ENCODE results near the gene LTN1. TPM values are rescaled to one million over a fixed set of nuclear protein-coding genes. Genes with fewer than 3 reads are reported as not detected.

The LTN1 gene
- total and polyA plus RNA-seq, 4 donors: 17.0 to 59.8 (median 26.8) TPM

- Histone ChIP-seq H3K9me3 (ENCODE audit: control insufficient read depth, insufficient read depth, low read length) (no peaks in the 10 kb centered on the region), H3K27me3 (ENCODE audit: control insufficient read depth, insufficient read depth, low read length) (no peaks in the 10 kb centered on the region), H3K4me3 (ENCODE audit: low read depth, low read length) (no peak overlapping the region), H3K4me1 (ENCODE audit: control insufficient read depth, insufficient read depth, low read length) (no peaks in the 10 kb centered on the region), H3K36me3 (ENCODE audit: control insufficient read depth, insufficient read depth, low read length) (no peaks in the 10 kb centered on the region), H3K27ac (ENCODE audit: low read depth, low read length) (no peak overlapping the region)
- no peak for DNase-seq (ENCODE audit: low read depth in 4 of 6, low spot score in 6 of 6)
- WGBS (ENCODE audit: insufficient coverage): no CpG with 5 or more reads among the region's 2 CpGs
Observed at GRCh38 chr21:28913071-28913470, 79.6 kb downstream of the LTN1 start.

DNA sequence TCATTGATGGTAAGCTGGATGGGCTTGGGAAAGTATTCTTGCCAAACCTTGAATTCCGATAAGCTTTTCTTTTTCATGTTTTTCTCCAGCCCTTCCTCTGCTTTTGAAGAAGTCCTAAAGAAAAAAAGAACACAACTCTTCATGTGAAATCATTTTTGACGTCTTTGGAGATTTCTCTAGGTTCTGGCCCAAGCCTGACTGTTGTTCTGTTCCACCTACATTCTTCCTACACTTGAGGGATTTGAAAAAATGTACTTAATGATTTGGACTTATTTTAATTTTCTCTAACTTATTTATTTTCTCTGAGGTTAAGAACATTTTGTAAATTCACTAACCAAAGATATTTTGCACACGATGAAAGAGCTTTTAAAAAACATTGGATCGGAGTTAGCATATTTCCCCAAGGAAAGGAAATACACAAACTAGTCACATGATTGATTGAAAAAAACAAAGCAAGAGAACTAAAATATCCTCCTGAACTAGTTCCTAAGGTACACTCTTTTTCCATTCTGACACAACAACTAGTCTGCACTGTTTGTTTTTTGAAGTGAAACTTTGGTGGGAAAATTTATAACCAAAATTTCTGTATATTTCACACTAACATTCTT lies 82.3 kb downstream of the LTN1 start:
- Histone ChIP-seq H3K36me3 (ENCODE audit: control insufficient read depth, insufficient read depth, low read length) (no peaks in the 10 kb centered on the region), H3K9me3 (ENCODE audit: control insufficient read depth, insufficient read depth, low read length) (no peaks in the 10 kb centered on the region), H3K27ac (ENCODE audit: low read depth, low read length) (no peak overlapping the region), H3K4me3 (ENCODE audit: low read depth, low read length) (no peak overlapping the region), H3K27me3 (ENCODE audit: control insufficient read depth, insufficient read depth, low read length) (no peaks in the 10 kb centered on the region), H3K4me1 (ENCODE audit: control insufficient read depth, insufficient read depth, low read length) (no peaks in the 10 kb centered on the region)
- DNase-seq (ENCODE audit: low read depth in 4 of 6, low spot score in 6 of 6): no peak
- WGBS (ENCODE audit: insufficient coverage): 80% methylated on average over 1 of the region's 4 CpGs

DNA sequence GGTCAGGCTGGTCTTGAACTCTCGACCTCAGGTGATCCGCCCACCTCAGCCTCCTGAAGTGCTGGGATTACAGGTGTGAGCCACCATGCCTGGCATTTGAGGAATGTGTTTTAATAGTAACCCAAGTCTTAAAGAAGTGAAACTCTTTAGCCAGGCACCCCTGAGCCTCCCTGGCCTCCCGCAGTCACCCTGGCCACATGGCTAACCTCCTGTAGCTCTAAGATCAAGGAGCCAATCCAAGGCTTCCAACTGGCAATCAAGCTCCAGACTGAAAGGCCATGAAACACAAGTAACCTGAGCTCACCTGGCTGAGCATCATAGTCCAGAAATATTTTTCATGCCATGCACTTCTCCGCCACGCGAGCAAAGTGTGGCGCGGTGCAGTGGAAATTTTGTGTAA lies 84.3 kb downstream of the LTN1 start:
- H3K4me1 ChIP-seq (ENCODE audit: control insufficient read depth, insufficient read depth, low read length): no peaks in the 10 kb centered on the region
- 100% methylated on average over 2 of the region's 8 CpGs for WGBS (ENCODE audit: insufficient coverage)
- no peak for DNase-seq (ENCODE audit: low read depth in 4 of 6, low spot score in 6 of 6)
- no peaks in the 10 kb centered on the region for H3K27me3 ChIP-seq (ENCODE audit: control insufficient read depth, insufficient read depth, low read length)
- H3K36me3 ChIP-seq (ENCODE audit: control insufficient read depth, insufficient read depth, low read length): no peaks in the 10 kb centered on the region
- H3K4me3 ChIP-seq (ENCODE audit: low read depth, low read length): no peak overlapping the region
- H3K9me3 ChIP-seq (ENCODE audit: control insufficient read depth, insufficient read depth, low read length): no peaks in the 10 kb centered on the region
- H3K27ac ChIP-seq (ENCODE audit: low read depth, low read length): no peak overlapping the region

DNA sequence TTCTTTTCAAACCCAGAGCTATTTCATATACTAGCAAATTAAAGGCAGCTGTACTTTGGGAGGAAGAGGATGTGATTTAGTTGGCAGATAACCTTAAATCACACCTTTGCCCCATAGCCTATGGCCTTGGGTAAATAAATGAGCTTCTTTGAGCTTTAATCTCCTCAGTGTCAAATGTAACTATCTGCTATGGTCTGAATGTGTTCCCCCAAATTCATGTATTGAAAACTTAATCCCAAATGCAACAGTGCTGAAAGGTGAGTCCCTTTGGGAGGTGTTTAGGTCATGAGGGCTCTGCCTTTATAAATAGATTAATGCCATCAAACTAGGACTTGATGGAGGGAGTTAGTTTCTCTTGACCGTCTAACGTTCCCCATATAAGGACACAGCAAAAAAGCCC lies 85.8 kb downstream of the LTN1 start:
- H3K36me3 ChIP-seq (ENCODE audit: control insufficient read depth, insufficient read depth, low read length): no peaks in the 10 kb centered on the region
- WGBS (ENCODE audit: insufficient coverage): no CpG with 5 or more reads among the region's 2 CpGs
- H3K27ac ChIP-seq (ENCODE audit: low read depth, low read length): no peak overlapping the region
- no peaks in the 10 kb centered on the region for H3K27me3 ChIP-seq (ENCODE audit: control insufficient read depth, insufficient read depth, low read length)
- no peaks in the 10 kb centered on the region for H3K4me1 ChIP-seq (ENCODE audit: control insufficient read depth, insufficient read depth, low read length)
- no peak overlapping the region for H3K4me3 ChIP-seq (ENCODE audit: low read depth, low read length)
- no peaks in the 10 kb centered on the region for H3K9me3 ChIP-seq (ENCODE audit: control insufficient read depth, insufficient read depth, low read length)
- DNase-seq (ENCODE audit: low read depth in 4 of 6, low spot score in 6 of 6): no peak

GRCh38 chr21:28906236-28906635 lies 86.4 kb downstream of the LTN1 start:
- Histone ChIP-seq H3K4me1 (ENCODE audit: control insufficient read depth, insufficient read depth, low read length) (no peaks in the 10 kb centered on the region), H3K9me3 (ENCODE audit: control insufficient read depth, insufficient read depth, low read length) (no peaks in the 10 kb centered on the region), H3K4me3 (ENCODE audit: low read depth, low read length) (no peak overlapping the region), H3K36me3 (ENCODE audit: control insufficient read depth, insufficient read depth, low read length) (no peaks in the 10 kb centered on the region), H3K27ac (ENCODE audit: low read depth, low read length) (no peak overlapping the region), H3K27me3 (ENCODE audit: control insufficient read depth, insufficient read depth, low read length) (no peaks in the 10 kb centered on the region)
- DNase-seq (ENCODE audit: low read depth in 4 of 6, low spot score in 6 of 6): no peak
- 83% methylated on average over 1 of the region's 1 CpG for WGBS (ENCODE audit: insufficient coverage)

- H3K9me3 ChIP-seq (ENCODE audit: control insufficient read depth, insufficient read depth, low read length): no peaks in the 10 kb centered on the region
- no peaks in the 10 kb centered on the region for H3K4me1 ChIP-seq (ENCODE audit: control insufficient read depth, insufficient read depth, low read length)
- 50% methylated on average over 1 of the region's 1 CpG for WGBS (ENCODE audit: insufficient coverage)
- no peaks in the 10 kb centered on the region for H3K27me3 ChIP-seq (ENCODE audit: control insufficient read depth, insufficient read depth, low read length)
- H3K4me3 ChIP-seq (ENCODE audit: low read depth, low read length): no peak overlapping the region
- DNase-seq (ENCODE audit: low read depth in 4 of 6, low spot score in 6 of 6): no peak
- H3K27ac ChIP-seq (ENCODE audit: low read depth, low read length): no peak overlapping the region
- no peaks in the 10 kb centered on the region for H3K36me3 ChIP-seq (ENCODE audit: control insufficient read depth, insufficient read depth, low read length)
Observed at GRCh38 chr21:28904961-28905435, 87.7 kb downstream of the LTN1 start.

- H3K4me3 ChIP-seq (ENCODE audit: low read depth, low read length): no peak overlapping the region
- WGBS (ENCODE audit: insufficient coverage): 96% methylated on average over 18 of the region's 18 CpGs
- no peaks in the 10 kb centered on the region for H3K4me1 ChIP-seq (ENCODE audit: control insufficient read depth, insufficient read depth, low read length)
Observed at GRCh38 chr21:28903448-28903847, 89.2 kb downstream of the LTN1 start.

DNA sequence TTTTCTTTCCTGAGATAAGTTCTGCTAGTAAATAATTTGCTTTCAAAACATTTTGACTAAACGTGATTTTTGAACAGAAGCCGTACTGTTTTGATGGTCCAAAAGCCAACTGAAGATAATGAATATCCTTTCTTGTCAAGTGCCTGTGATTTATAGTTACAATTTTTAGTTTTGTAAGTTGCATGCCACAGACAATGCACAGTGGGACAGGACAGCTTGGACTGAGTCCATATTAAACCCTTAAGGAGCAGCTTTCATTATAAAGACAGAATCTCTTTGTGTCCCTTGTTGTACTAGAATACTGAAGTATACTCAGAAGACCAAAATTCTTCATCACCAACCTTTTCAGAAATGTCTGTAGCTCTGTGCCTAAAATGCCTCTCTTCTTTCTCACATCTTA lies 92.2 kb downstream of the LTN1 start:
- DNase-seq (ENCODE audit: low read depth in 4 of 6, low spot score in 6 of 6): no peak
- no peaks in the 10 kb centered on the region for H3K9me3 ChIP-seq (ENCODE audit: control insufficient read depth, insufficient read depth, low read length)
- H3K27me3 ChIP-seq (ENCODE audit: control insufficient read depth, insufficient read depth, low read length): no peaks in the 10 kb centered on the region
- no peaks in the 10 kb centered on the region for H3K36me3 ChIP-seq (ENCODE audit: control insufficient read depth, insufficient read depth, low read length)
- H3K4me1 ChIP-seq (ENCODE audit: control insufficient read depth, insufficient read depth, low read length): no peaks in the 10 kb centered on the region
- H3K27ac ChIP-seq (ENCODE audit: low read depth, low read length): no peak overlapping the region
- H3K4me3 ChIP-seq (ENCODE audit: low read depth, low read length): no peak overlapping the region
- WGBS (ENCODE audit: insufficient coverage): 100% methylated on average over 1 of the region's 2 CpGs

More at GRCh38 chr21:28903448-28903847, 89.2 kb downstream of the LTN1 start:
- H3K9me3 ChIP-seq (ENCODE audit: control insufficient read depth, insufficient read depth, low read length): no peaks in the 10 kb centered on the region
- H3K27ac ChIP-seq (ENCODE audit: low read depth, low read length): no peak overlapping the region
- no peak for DNase-seq (ENCODE audit: low read depth in 4 of 6, low spot score in 6 of 6)
- no peaks in the 10 kb centered on the region for H3K36me3 ChIP-seq (ENCODE audit: control insufficient read depth, insufficient read depth, low read length)
- no peaks in the 10 kb centered on the region for H3K27me3 ChIP-seq (ENCODE audit: control insufficient read depth, insufficient read depth, low read length)

GRCh38 chr21:28899744-28900143 lies 92.9 kb downstream of the LTN1 start:
- Histone ChIP-seq H3K4me1 (ENCODE audit: control insufficient read depth, insufficient read depth, low read length) (no peaks in the 10 kb centered on the region), H3K4me3 (ENCODE audit: low read depth, low read length) (no peak overlapping the region), H3K9me3 (ENCODE audit: control insufficient read depth, insufficient read depth, low read length) (no peaks in the 10 kb centered on the region), H3K27me3 (ENCODE audit: control insufficient read depth, insufficient read depth, low read length) (no peaks in the 10 kb centered on the region), H3K36me3 (ENCODE audit: control insufficient read depth, insufficient read depth, low read length) (no peaks in the 10 kb centered on the region), H3K27ac (ENCODE audit: low read depth, low read length) (no peak overlapping the region)
- 96% methylated on average over 4 of the region's 5 CpGs for WGBS (ENCODE audit: insufficient coverage)
- no peak for DNase-seq (ENCODE audit: low read depth in 4 of 6, low spot score in 6 of 6)

DNA sequence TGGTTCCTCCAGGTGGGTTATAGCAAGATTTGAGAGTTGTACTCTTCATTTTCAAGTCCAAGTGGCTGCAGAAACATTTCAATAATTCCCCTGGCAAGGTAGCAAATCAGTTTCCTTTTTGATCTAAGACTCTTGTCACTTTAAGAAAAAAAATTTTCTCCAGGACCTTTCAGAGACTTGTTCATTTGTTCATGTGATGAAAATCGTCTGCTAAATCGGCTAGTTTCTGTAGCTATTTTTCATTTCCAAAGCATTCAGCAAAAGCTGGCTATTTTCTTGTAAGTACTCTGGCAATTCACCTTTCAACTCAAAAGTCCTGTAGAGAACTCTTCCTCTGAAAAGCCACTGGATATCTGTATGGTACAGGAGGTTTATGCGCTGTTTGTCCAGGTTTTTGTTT lies 93.5 kb downstream of the LTN1 start:
- Histone ChIP-seq H3K4me1 (ENCODE audit: control insufficient read depth, insufficient read depth, low read length) (no peaks in the 10 kb centered on the region), H3K9me3 (ENCODE audit: control insufficient read depth, insufficient read depth, low read length) (no peaks in the 10 kb centered on the region), H3K27me3 (ENCODE audit: control insufficient read depth, insufficient read depth, low read length) (no peaks in the 10 kb centered on the region), H3K27ac (ENCODE audit: low read depth, low read length) (no peak overlapping the region), H3K4me3 (ENCODE audit: low read depth, low read length) (no peak overlapping the region), H3K36me3 (ENCODE audit: control insufficient read depth, insufficient read depth, low read length) (no peaks in the 10 kb centered on the region)
- DNase-seq (ENCODE audit: low read depth in 4 of 6, low spot score in 6 of 6): no peak
- WGBS (ENCODE audit: insufficient coverage): no CpG with 5 or more reads among the region's 3 CpGs

All from spinal cord (tissue), 10 donors.